22Rv1 (cell line): ENCODE results near the gene PLXNA4.

Experiments used
- H3K27ac ChIP-seq: fragments of 450-650 bp; 2 replicates; pipeline ENCODE4 v1.5.1; 2017
- CTCF ChIP-seq: fragments of 450-650 bp; IDR thresholded peaks from 2 replicates; pipeline ENCODE4 v1.5.1; 2017; ENCODE audit warnings: mild to moderate bottlenecking
- ZFX ChIP-seq: fragments of 450-650 bp; IDR thresholded peaks from 2 replicates; pipeline ENCODE4 v1.6.1; 2017; ENCODE audit warnings: antibody characterized with exemption, borderline replicate concordance

PLXNA4 gene

DNA sequence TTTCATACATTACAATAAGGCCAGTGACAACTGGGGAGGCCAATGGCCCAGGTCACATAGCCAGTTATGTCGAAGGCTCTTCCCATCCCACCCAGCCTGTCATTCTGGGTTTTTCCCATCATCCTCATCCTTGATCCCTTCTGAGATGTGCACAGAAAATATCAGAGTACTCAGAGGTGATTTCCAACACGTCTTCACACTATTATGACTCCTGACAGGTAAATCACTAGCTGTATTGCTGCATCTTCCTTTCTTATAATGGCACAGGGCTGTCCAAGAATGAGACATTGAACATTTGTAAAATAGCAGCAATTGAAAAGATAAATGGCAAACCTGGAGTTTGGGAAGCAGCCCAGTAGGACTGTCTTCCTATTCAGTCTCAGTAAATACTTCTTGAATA, 159.9 kb downstream of the PLXNA4 start:
- no peak overlapping the region for H3K27ac ChIP-seq
- TF ChIP-seq ZFX (no peak), CTCF (no peak)

GRCh38 chr7:132415259-132415658, 161.0 kb downstream of the PLXNA4 start:
- no peak for TF ChIP-seq ZFX
- no peak for TF ChIP-seq CTCF
- H3K27ac ChIP-seq: no peak overlapping the region

GRCh38 chr7:132414857-132415256, 161.4 kb downstream of the PLXNA4 start:
- H3K27ac ChIP-seq: no peak overlapping the region
- TF ChIP-seq ZFX (no peak), CTCF (no peak)

DNA sequence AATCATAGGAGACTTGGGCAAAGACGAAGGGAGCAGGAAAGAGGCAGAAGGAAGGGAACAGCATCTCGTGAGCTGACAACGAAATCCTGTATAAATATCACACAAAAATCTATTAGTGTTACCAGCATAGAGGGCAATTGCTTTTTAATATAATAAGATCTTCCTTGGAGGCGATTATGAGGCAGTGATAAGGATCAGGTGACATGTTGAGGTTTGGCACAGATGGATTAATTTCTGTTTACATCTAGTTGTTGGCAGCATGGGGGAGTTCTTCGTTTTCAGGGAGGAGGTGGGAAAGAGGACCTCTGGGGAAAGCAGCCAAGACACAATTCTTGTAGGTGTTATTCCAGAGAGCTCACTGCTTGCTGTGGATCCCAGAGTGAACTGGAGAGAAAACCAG, 163.8 kb downstream of the PLXNA4 start:
- no peak for TF ChIP-seq ZFX
- TF ChIP-seq CTCF: no peak
- no peak overlapping the region for H3K27ac ChIP-seq

GRCh38 chr7:132410861-132411541, 165.3 kb downstream of the PLXNA4 start:
- TF ChIP-seq ZFX: no peak
- TF ChIP-seq CTCF: no peak
- no peak overlapping the region for H3K27ac ChIP-seq

DNA sequence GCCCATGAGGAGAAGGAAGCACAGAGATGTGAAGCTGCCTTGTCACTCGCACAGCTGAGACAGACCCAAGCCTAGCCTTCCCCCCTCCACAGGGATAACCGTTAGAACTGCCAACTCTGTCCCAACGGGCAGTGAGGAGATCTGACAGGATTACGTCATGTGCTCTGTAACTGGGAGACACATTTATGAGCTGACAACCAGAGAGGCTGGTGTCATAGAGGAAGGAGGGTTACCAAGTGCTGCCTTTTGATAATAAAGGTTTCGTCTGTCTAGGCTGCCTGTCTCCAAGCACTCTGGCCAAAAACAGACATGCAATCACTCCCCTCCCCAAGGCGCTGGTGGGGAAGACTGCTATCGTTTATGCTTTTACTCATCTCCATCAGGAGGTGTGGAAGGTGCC, 165.9 kb downstream of the PLXNA4 start:
- no peak overlapping the region for H3K27ac ChIP-seq
- TF ChIP-seq ZFX (no peak), CTCF (no peak)

DNA sequence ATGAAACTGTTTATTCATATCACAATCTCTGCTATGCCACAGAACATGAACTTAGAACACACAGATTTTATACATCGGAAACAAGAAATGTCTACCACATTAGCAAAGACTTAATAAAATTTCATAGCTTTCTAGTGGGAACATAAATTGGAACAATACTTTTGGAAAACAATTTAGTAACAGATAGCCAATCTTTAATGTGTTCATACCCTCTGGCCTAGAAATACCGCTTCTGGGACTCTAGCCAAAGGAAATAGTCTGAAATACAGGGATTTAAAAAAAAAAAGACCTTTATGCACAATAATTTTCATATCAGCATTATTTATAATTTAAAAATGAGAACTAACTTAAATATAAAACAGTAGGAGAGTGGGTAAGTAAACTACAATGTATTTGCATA, 168.5 kb downstream of the PLXNA4 start:
- no peak for TF ChIP-seq ZFX
- TF ChIP-seq CTCF: no peak

More for the DNA sequence above, 168.5 kb downstream of the PLXNA4 start:
- H3K27ac ChIP-seq: no peak overlapping the region
